ENCODE measurements around the gene GNG7. TPM values are rescaled to one million over a fixed set of nuclear protein-coding genes. Genes with fewer than 3 reads are reported as not detected.

The GNG7 gene
- total RNA-seq, 1 experiment from 2014 or later, result 7.7 TPM

GRCh38 chr19:2690856-2691255, 11.6 kb downstream of the GNG7 start:
- no peak overlapping the region for H3K23ac ChIP-seq (ENCODE audit: insufficient read length, low read depth, low read length)
- no peak overlapping the region for H2BK120ac ChIP-seq (ENCODE audit: low read depth, low read length, poor library complexity, severe bottlenecking)
- no peaks in the 10 kb centered on the region; a peak in 2 of 7 replicates for H3K36me3 Mint-ChIP-seq (ENCODE audit: insufficient read depth in 1 of 3, low read depth in 3 of 3)
- no peak overlapping the region for H3K18ac ChIP-seq (ENCODE audit: insufficient read length, low read depth, low read length)
- H2BK20ac ChIP-seq (ENCODE audit: low read depth, low read length, poor library complexity, severe bottlenecking), result no peak overlapping the region
- H2BK5ac ChIP-seq (ENCODE audit: insufficient read length, low read length), result no peak overlapping the region
- H3K14ac ChIP-seq (ENCODE audit: insufficient read depth, low read length), result no peak overlapping the region
- H3K4ac ChIP-seq (ENCODE audit: low read depth, low read length), result no peak overlapping the region
- H2AFZ ChIP-seq (ENCODE audit: low read length), result no peak overlapping the region
- no peak overlapping the region for H2BK15ac ChIP-seq (ENCODE audit: low read depth, low read length)
- DNase-seq, result no peak
- no peak overlapping the region for H3K4me3 Mint-ChIP-seq
- no peak overlapping the region for H4K91ac ChIP-seq (ENCODE audit: insufficient read length, low read depth, low read length)
- H3K9me3 ChIP-seq (ENCODE audit: control insufficient read depth, low read depth, low read length), result no peaks in the 10 kb centered on the region
- H3K27ac Mint-ChIP-seq, result no peak overlapping the region
- TF ChIP-seq CTCF (conservative IDR thresholded peaks at IDR 0.05), result no peak
- H3K4me1 Mint-ChIP-seq, result no peaks in the 10 kb centered on the region
- no peaks in the 10 kb centered on the region for H3K4me1 ChIP-seq (ENCODE audit: insufficient read depth, low read length)
- H4K8ac ChIP-seq (replicated peaks; ENCODE audit: insufficient read length, low read depth, low read length), result no peak overlapping the region
- no peak overlapping the region for H3K56ac ChIP-seq (ENCODE audit: insufficient read length, low read depth, low read length)
- H3K9ac ChIP-seq (ENCODE audit: extremely low read depth, insufficient read length, low read length), result no peak overlapping the region
- no peak overlapping the region for H2AK5ac ChIP-seq (ENCODE audit: insufficient read length, low read length)
- H4K5ac ChIP-seq (ENCODE audit: insufficient read length, low read depth, low read length), result no peak overlapping the region
- no peak overlapping the region for H3T11ph ChIP-seq (ENCODE audit: low read length)
- no peaks in the 10 kb centered on the region for H3K27me3 ChIP-seq (ENCODE audit: insufficient read depth, low read length)
- H3K79me1 ChIP-seq (ENCODE audit: insufficient read depth, low read depth, low read length, poor library complexity, severe bottlenecking), result no peaks in the 10 kb centered on the region
- H2BK12ac ChIP-seq (ENCODE audit: insufficient read length, low read depth, low read length), result no peak overlapping the region
- no peaks in the 10 kb centered on the region for H3K9me3 Mint-ChIP-seq
- no peaks in the 10 kb centered on the region for H4K20me1 ChIP-seq (ENCODE audit: control insufficient read depth, insufficient read depth, insufficient read length)
- H3K23me2 ChIP-seq (ENCODE audit: insufficient read length, low read depth, low read length, poor library complexity, severe bottlenecking), result no peaks in the 10 kb centered on the region
- peaks cover 1% of the 10 kb centered on the region; the same call in 1 of the 2 replicates for H3K27me3 Mint-ChIP-seq (ENCODE audit: low read depth)
- no peak overlapping the region for H3K27ac ChIP-seq (ENCODE audit: insufficient read length, low read depth, low read length)
- H3K79me2 ChIP-seq (ENCODE audit: insufficient read depth, low read length), result no peaks in the 10 kb centered on the region
- no CpG with 5 or more reads among the region's 11 CpGs for WGBS (ENCODE audit: extremely low coverage, insufficient read length, low lambda C conversion rate)
- no peak overlapping the region for H3K4me2 ChIP-seq (ENCODE audit: insufficient read depth, insufficient read length, low read length)
